ENCODE data around the gene GABPA. TPM values are rescaled to one million over a fixed set of nuclear protein-coding genes. Genes with fewer than 3 reads are reported as not detected.
A peak's percentile ranks its signal among the peaks of the same experiment; 100 is the strongest.
"Not testable (repeated sequence)": the region's sequence is repeated elsewhere in the genome, so short reads cannot be mapped to it uniquely, and the experiment has no call there.

The GABPA gene
- total and polyA plus RNA-seq, 4 donors = 7.2 to 43.6 (median 12.3) TPM

DNA sequence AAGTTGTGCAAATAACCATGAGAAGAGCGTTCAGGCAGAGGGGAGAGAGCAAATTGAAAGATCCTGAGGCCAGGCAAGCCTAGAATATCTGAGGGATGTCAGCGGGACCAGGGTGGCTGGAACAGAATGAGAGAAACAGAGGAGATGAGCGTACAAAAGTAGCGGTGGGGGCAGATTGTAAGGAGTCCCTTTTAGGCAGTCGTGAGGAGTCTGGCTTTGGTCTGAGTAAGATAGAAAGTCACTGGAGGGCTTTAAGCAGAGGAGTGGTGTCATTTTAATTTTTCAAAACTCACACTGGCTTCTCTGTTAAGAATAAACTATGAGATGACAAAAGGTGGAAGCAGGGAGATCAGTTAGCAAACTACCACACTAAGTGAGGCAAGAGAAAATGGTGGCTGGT lies 24.2 kb upstream of the GABPA start:
- Histone ChIP-seq H3K9ac (ENCODE audit: insufficient read depth in 1 of 2, low read length in 2 of 2) (no peak overlapping the region), H3K4me3 (no peak overlapping the region), H3K27ac (ENCODE audit: low read depth in 1 of 2, low read length in 1 of 2) (no peak overlapping the region), H3K36me3 (ENCODE audit: control insufficient read depth in 4 of 4, insufficient read depth in 4 of 4, low read length in 4 of 4) (peaks cover 0 to 7% (median 4%) of the 10 kb centered on the region in 4 donors), H3K4me1 (ENCODE audit: control insufficient read depth in 5 of 5, insufficient read depth in 5 of 5, low read length in 5 of 5) (no peaks in the 10 kb centered on the region), H3K9me3 (ENCODE audit: control insufficient read depth in 4 of 4, insufficient read depth in 3 of 4, low read length in 3 of 4) (no peaks in the 10 kb centered on the region), H3K27me3 (ENCODE audit: control insufficient read depth in 3 of 3, insufficient read depth in 3 of 3, low read length in 2 of 3) (no peaks in the 10 kb centered on the region)
- WGBS, 2 donors = 85 to 94% methylated on average over 5 of the region's 5 CpGs
- TF ChIP-seq, protein P1, sequence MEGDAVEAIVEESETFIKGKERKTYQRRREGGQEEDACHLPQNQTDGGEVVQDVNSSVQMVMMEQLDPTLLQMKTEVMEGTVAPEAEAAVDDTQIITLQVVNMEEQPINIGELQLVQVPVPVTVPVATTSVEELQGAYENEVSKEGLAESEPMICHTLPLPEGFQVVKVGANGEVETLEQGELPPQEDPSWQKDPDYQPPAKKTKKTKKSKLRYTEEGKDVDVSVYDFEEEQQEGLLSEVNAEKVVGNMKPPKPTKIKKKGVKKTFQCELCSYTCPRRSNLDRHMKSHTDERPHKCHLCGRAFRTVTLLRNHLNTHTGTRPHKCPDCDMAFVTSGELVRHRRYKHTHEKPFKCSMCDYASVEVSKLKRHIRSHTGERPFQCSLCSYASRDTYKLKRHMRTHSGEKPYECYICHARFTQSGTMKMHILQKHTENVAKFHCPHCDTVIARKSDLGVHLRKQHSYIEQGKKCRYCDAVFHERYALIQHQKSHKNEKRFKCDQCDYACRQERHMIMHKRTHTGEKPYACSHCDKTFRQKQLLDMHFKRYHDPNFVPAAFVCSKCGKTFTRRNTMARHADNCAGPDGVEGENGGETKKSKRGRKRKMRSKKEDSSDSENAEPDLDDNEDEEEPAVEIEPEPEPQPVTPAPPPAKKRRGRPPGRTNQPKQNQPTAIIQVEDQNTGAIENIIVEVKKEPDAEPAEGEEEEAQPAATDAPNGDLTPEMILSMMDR (IDR thresholded peaks at IDR 0.05; ENCODE audit: control extremely low read depth, extremely low read depth) = no peak
- ATAC-seq (ENCODE audit: insufficient read depth, low FRiP score) = no peak
- DNase-seq = no peak

DNA sequence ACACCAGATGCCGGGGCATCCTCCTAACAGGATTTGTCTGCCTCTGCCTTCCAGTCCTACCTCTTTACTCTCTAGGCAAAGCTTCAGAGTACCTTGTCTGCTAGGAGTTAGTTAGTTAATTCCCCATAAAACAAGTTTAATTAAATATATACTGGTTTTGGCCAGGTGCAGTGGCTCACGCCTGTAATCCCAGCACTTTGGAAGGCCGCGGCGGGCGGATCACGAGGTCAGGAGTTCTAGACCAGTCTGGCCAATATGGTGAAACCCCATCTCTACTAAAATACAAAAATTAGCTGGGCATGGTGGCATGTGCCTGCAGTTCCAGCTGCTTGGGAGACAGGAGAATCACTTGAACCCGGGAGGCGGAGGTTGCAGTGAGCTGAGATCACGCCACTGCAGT lies 20.7 kb upstream of the GABPA start:
- not testable (repeated sequence) for H3K9me3 ChIP-seq (ENCODE audit: control insufficient read depth in 4 of 4, insufficient read depth in 3 of 4, low read length in 3 of 4); H3K4me1 ChIP-seq (ENCODE audit: control insufficient read depth in 5 of 5, insufficient read depth in 5 of 5, low read length in 5 of 5); H3K9ac ChIP-seq (ENCODE audit: insufficient read depth in 1 of 2, low read length in 2 of 2); H3K27ac ChIP-seq (ENCODE audit: low read depth in 1 of 2, low read length in 1 of 2); ATAC-seq (ENCODE audit: insufficient read depth, low FRiP score); H3K27me3 ChIP-seq (ENCODE audit: control insufficient read depth in 3 of 3, insufficient read depth in 3 of 3, low read length in 2 of 3); H3K4me3 ChIP-seq; DNase-seq
- peaks cover 0 to 11% (median 6%) of the 10 kb centered on the region in 4 donors for H3K36me3 ChIP-seq (ENCODE audit: control insufficient read depth in 4 of 4, insufficient read depth in 4 of 4, low read length in 4 of 4)
- 97 to 99% methylated on average over 10 of the region's 10 CpGs for WGBS, 2 donors

DNA sequence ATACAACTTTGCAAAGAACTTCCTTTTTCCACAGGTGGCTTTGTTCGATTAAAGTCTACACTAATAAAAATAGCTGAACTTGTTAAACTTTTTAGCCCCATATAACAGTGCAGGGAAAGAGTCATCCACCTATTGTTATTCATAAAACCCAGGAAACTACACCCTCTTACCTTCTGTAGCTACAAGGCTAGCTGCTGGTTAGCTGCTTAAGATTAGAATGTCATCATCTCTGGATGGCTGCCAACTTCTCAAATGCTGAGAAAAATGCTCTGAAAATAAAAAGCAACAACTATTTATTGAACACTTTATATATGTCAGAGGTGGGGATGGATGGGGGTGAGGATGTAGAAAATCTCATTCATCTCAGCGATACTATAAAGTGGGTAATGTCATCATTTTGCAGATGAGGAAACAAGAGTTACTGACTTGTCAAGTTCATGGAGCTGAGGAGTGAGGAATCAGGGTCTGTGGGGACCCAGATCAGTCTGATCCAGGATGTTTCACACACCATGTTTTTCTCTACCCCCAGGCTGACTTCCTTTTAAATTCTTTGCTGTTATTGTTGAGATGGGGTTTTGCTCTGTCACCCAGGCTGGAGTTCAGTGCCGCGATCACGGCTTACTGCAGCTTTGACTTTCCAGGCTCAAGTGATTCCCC lies 17.2 kb upstream of the GABPA start:
- H3K4me3 ChIP-seq = no peak overlapping the region
- DNase-seq (peak in 2 of 3 donors; percentile 14 to 27), ATAC-seq (ENCODE audit: insufficient read depth, low FRiP score) (no peak)
- H3K4me1 ChIP-seq (ENCODE audit: control insufficient read depth in 5 of 5, insufficient read depth in 5 of 5, low read length in 5 of 5) = peaks cover 0 to 10% (median 0%) of the 10 kb centered on the region in 5 donors
- no peak overlapping the region for H3K9ac ChIP-seq (ENCODE audit: insufficient read depth in 1 of 2, low read length in 2 of 2)
- H3K27me3 ChIP-seq (ENCODE audit: control insufficient read depth in 3 of 3, insufficient read depth in 3 of 3, low read length in 2 of 3) = no peaks in the 10 kb centered on the region
- H3K36me3 ChIP-seq (ENCODE audit: control insufficient read depth in 4 of 4, insufficient read depth in 4 of 4, low read length in 4 of 4) = peaks cover 0 to 19% (median 14%) of the 10 kb centered on the region in 4 donors
- WGBS, 2 donors = 75 to 79% methylated on average over 5 of the region's 5 CpGs
- peak overlapping the region in 1 of 2 donors; percentile 73 for H3K27ac ChIP-seq (ENCODE audit: low read depth in 1 of 2, low read length in 1 of 2)
- no peaks in the 10 kb centered on the region for H3K9me3 ChIP-seq (ENCODE audit: control insufficient read depth in 4 of 4, insufficient read depth in 3 of 4, low read length in 3 of 4)
- TF ChIP-seq, protein P1 (IDR thresholded peaks at IDR 0.05; ENCODE audit: control extremely low read depth, extremely low read depth) = no peak

DNA sequence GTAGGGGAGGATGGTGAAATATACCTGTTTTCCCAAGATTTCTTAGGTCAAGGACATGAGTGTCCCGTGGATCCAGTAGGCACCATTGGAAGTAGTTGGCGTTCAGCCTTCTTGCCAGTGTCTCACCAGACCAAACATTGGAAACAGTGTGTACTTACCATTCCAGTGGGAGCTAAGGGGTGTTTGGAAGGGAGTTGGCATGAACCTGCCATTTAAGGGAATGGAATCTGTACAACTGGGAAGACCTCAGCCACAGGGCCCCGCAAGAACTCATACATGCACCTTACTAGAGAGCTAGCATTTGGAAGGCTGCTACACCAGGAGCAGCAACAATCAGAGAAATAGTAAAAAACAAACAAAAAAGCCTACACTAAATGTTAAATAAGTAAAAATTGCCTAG lies 12.8 kb upstream of the GABPA start:
- Histone ChIP-seq H3K4me3 (no peak overlapping the region), H3K36me3 (ENCODE audit: control insufficient read depth in 4 of 4, insufficient read depth in 4 of 4, low read length in 4 of 4) (peaks cover 19 to 33% (median 26%) of the 10 kb centered on the region in 4 donors), H3K4me1 (ENCODE audit: control insufficient read depth in 5 of 5, insufficient read depth in 5 of 5, low read length in 5 of 5) (peaks cover 0 to 11% (median 0%) of the 10 kb centered on the region in 5 donors), H3K9ac (ENCODE audit: insufficient read depth in 1 of 2, low read length in 2 of 2) (no peak overlapping the region), H3K27me3 (ENCODE audit: control insufficient read depth in 3 of 3, insufficient read depth in 3 of 3, low read length in 2 of 3) (no peaks in the 10 kb centered on the region), H3K27ac (ENCODE audit: low read depth in 1 of 2, low read length in 1 of 2) (no peak overlapping the region), H3K9me3 (ENCODE audit: control insufficient read depth in 4 of 4, insufficient read depth in 3 of 4, low read length in 3 of 4) (no peaks in the 10 kb centered on the region)
- no peak for ATAC-seq (ENCODE audit: insufficient read depth, low FRiP score)
- TF ChIP-seq, protein P1 (IDR thresholded peaks at IDR 0.05; ENCODE audit: control extremely low read depth, extremely low read depth) = no peak
- WGBS, 2 donors = 97% methylated on average over 3 of the region's 3 CpGs
- no peak for DNase-seq

All from lung (tissue), 12 donors.